NCI-H1417 treated with DMSO at 0.1 percent for 48 hours (cell line): ENCODE measurements around the gene SNX32.

ENCODE experiments used
- DNase-seq: peaks from one replicate; lab custom pipeline; 2025; lab: John Stamatoyannopoulos, UW

The SNX32 gene

DNA sequence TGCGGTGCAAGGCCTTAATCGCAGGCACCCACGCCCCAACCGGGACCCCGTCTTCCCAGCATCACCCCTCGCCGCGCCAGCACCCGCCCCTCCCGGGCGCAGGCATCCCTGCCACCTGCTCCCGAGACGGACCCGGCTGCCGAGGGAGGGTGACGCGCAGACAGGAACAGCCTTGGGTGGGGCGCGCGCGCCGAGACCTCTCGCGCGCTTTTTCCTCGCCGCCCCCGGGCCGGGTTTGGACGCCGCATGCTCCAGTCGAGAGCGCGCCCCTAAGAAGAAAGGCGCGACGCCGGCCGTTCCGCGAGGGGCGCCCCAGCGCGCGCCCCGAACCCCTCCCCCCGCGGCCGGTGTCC lies 23.7 kb downstream of the SNX32 start:
- no peak for DNase-seq

- DNase-seq, result peak; percentile 92
Measured at GRCh38 chr11:65857853-65858680, 24.3 kb downstream of the SNX32 start, which contains the start of gene CFL1. TSS of gene CFL1 (minus strand) at chr11:65858180. CDS start at chr11:65858099, 81 bp downstream.

DNA sequence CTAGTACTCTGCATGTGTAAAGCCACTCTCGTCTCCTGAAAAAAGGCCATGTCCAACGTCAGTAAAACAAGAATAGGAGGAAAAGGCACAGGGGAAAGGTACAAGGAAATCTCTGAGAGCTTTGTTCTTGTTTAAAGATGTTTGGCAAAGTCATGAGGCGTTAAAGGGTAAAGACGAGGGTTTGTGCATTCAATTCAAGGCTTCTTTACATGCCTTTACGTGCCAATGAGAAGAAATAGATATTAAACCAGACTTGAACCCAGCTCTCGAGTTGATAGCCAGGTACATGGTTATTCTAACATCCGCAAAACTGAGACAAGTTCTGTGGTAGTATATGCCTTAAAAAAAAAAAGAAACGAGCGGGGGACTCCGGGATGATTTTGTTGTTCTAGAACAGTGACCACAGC lies 24.9 kb downstream of the SNX32 start:
- DNase-seq, result no peak

- DNase-seq, result peak; percentile 92
Measured at GRCh38 chr11:65859095-65859811, 25.5 kb downstream of the SNX32 start.

GRCh38 chr11:65859812-65860277 lies 26.1 kb downstream of the SNX32 start:
- no peak for DNase-seq

DNA sequence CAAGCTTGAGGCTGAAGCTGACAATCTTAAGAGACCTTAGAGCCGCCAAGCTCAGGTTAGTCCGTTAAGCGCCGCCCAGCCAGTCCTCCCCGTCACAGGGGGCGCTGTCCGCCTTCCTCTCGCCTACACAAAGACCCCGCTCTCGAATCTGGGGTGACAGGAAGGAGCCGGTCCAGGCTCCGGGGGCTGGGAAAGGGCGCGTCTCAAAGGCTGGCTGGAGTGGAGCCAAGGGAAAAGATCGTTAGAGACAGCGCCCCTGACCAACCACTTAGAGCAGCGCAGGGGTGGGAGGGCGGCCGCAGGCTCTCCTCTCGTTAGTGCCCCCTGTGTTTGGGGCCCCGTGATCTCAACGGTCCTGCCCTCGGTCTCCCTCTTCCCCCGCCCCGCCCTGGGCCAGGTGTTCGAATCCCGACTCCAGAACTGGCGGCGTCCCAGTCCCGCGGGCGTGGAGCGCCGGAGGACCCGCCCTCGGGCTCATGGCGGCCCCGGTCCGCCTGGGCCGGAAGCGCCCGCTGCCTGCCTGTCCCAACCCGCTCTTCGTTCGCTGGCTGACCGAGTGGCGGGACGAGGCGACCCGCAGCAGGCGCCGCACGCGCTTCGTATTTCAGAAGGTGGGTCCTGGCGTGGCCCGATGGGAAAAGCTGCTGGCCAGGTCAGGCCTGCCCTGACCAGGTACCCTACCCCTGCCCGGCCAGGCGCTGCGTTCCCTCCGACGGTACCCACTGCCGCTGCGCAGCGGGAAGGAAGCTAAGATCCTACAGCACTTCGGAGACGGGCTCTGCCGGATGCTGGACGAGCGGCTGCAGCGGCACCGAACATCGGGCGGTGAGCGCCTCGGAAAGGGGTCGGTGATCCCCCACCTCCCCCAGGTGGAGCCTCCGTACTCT lies 26.8 kb downstream of the SNX32 start, which contains the start of gene MUS81:
TSS of gene MUS81 (plus strand) at position 156 of the 887 bp plus-strand sequence. CDS start at position 477, 321 bp downstream.
- DNase-seq, result peak; percentile 90

DNA sequence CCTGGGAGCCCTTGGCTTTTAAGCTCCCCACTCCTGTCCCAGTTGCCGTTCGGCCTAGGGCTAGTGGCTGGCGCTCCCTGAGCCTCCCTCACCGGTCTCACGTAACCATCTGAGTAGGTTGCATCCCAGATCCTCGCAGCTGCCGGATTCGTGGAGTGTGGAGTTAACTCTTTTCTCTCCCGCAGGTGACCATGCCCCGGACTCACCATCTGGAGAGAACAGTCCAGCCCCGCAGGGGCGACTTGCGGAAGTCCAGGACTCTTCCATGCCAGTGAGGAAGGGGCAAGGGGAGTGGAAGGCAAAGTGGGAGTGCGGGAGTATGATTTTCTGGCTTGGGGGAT lies 27.4 kb downstream of the SNX32 start:
- no peak for DNase-seq

DNA sequence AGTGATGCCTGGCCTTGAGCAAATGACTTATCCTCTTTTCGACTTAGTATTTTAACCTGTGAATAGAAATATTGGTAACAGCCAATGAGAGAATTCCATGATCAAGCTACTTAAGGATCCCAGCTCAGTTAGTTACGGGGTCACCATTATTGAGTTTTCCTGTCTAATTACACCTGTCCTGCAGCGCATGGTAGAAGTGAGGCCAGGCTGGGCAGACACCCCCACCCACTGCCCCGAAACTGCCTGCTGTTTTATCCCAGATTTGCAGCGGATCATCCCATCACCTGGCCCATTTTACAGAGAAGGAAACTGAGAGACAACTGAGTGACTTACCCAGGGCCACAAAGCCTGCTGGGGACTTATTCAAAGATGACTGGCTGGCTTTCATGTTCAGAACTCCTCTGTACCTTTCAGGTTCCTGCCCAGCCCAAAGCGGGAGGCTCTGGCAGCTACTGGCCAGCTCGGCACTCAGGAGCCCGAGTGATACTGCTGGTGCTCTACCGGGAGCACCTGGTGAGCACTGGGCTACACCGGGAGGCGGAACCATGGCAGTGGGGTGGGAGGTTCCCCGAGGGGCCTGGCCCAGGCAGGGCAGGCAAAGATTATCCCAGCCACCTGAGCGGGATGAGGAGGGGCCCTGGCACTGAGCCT lies 27.9 kb downstream of the SNX32 start:
- DNase-seq, result no peak

DNA sequence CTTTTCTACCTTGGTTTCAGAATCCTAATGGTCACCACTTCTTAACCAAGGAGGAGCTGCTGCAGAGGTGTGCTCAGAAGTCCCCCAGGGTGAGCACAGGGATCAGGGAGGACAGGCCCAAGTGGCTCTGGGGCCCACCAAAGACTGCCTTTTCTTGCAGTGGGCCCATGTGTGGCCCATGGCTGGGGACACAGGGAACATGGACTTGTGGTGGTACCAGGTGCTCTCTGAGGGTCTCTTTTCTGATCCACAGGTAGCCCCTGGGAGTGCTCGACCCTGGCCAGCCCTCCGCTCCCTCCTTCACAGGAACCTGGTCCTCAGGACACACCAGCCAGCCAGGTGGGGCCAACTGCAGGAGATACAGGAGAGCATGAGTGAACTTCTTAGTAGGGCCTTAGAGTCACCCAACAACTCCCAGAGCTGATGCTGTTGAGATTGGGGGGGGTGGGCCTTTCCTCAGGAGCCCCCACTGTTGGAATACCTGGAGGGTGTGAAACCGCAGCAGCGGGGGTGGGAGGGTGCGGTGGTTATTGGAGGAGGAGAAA lies 28.5 kb downstream of the SNX32 start:
- no peak for DNase-seq

- DNase-seq, result no peak
Measured at GRCh38 chr11:65862941-65863888, 29.5 kb downstream of the SNX32 start.

DNA sequence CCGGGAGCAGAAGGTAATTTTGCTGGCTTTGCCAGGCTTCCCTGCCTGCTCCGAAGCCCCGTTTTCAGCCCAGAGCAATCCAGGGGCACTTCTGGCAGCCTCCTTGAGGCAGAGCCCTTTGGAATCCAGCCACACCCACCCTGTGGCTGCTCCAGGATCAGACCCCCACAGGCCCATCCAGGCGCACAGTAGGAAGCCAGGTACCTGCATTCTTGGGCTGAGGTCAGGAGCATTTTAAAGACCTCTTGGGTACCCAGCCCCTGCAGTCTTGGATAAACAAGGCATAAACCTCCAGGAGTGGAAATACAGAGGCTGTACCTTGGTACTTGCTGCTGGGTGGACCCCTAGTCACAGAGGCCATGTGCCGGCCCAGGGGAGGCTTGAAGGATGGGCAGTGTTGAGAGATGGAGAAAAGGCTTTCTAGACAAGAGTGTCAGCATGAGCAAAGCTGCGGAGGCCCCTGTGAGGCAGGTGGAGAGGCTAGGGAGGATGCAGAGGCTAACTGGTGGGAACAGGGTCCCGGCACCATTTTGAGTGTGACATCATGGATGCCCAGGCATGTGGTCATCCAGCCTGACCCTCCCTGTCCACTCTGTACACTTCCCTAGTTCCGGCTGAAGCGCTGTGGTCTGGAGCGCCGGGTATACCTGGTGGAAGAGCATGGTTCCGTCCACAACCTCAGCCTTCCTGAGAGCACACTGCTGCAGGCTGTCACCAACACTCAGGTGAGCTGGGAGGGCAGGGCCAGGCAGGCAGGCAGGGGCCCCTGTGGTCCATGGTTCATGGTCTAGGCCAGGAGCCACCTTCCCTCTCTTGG lies 30.3 kb downstream of the SNX32 start:
- DNase-seq, result no peak

DNA sequence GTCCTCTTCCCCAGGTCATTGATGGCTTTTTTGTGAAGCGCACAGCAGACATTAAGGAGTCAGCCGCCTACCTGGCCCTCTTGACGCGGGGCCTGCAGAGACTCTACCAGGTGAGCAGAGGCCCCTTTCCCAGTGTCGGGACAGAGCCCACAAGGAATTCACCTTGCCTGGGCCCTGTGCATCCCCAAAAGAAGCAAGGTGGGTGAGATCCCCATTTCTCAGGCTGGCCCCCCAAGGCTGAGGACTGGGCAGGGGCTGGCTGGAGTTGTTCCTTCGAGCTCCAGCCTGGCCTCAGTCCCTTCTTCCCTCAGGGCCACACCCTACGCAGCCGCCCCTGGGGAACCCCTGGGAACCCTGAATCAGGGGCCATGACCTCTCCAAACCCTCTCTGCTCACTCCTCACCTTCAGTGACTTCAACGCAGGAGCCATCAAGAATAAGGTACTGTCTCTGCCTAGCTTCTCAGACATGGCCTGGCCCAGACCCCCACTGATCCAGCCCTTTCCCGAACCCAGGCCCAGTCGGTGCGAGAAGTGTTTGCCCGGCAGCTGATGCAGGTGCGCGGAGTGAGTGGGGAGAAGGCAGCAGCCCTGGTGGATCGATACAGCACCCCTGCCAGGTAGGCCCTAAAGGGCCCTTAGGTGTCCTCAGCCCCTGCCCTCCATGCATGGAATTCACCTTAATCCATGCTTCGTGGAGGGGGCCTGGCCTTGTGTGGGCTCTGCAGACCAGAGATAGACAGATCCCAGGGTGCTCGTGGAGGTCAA lies 31.1 kb downstream of the SNX32 start:
- no peak for DNase-seq

DNA sequence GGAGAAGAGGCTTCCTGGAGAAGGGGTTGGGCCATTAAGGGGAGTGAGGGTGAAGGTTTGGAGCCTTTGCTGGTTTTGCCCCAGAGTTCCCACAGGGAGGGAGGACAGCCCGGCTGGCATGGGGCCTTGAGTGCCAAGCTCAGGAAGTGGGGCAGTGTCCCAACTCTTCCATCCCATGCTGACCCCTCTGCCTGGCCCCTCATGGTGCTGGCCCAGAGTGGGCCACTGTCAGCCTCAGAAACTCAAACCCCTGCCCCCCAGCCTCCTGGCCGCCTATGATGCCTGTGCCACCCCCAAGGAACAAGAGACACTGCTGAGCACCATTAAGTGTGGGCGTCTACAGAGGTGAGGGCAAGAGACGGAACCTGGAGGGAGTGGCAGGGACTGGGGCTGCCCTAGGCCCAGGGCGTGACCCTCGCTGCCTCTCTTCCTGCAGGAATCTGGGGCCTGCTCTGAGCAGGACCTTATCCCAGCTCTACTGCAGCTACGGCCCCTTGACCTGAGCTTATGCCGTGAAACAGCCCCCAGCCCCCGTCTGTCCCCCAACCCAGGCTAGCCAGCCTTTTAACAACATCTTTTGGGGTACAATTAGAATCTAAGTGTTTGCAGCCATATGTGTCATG lies 31.9 kb downstream of the SNX32 start:
- no peak for DNase-seq

DNA sequence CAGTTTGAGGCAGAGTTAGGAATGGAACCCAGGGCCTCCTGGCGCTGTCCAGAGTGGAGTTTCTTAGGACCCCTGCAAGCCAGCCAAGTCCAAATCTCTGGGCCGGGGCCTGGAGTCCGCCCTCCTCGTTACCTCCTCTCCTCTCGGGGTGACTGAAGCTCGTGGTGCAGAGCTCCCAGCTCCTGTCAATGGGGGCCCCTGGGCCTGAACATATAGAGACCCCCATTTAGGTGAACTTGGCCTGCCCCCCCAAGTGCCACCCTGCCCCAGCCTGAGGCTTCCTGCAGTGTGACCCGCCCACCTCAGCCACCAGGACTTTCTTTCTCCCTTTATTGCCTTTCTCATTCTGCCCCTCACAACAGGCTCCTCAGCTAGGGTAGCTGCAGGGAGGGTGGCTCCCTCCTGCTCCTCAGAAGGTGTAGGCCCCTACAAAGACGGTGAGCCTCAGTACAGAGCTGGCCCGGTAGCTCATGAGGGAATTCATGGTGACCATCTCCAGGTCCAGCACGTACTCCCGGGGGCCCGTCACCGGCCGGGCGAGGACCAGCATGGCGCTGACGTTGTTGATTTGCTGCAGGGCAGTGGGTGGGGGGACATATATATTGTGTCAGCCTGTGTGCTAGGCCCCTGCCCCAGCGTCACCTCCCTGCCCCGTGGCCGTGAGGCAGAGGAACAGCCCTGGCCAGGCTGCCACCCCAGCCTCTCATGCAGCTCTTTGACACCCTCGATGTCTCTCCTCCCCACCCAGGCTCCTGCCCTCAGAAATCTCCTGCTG lies 32.9 kb downstream of the SNX32 start:
- no peak for DNase-seq

- DNase-seq, result no peak
Measured at GRCh38 chr11:65867284-65868071, 33.7 kb downstream of the SNX32 start.

DNA sequence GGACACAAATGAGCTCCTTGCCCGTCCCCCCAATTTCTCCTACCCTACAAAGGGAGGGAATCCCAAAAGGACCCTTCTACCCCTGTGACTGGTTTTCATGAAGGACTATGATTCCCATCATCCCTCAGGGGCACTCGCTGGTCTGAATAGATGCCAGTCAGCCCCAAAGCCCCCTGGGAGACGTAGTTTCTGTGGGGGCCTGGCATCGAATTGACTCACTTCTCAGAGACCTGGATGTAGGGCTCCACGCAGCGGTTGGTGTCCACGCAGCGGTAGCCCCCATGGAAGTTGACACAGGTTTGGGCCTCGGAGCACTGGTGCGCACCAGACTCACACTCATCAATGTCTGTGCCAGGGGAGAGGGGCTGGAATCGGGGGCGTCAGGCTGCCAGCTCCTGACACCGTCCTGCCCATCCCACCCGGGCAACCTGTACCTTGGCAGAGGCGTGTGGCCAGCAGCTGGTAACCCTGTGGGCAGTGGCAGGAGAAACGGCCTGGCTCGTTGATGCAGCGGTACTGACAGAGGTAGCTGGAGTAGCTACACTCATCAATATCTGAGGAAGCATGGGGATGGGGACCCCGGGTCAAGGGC lies 34.4 kb downstream of the SNX32 start:
- no peak for DNase-seq
